Lung (tissue), 10 donors: ENCODE results near the gene AQP12A. TPM values are rescaled to one million over a fixed set of nuclear protein-coding genes. Genes with fewer than 3 reads are reported as not detected.
"Not testable (repeated sequence)": the region's sequence is repeated elsewhere in the genome, so short reads cannot be mapped to it uniquely, and the experiment has no call there.

Source experiments
- ATAC-seq: fragments of 200-7000 bp; cut with Tn5 transposase; one replicate; pipeline ENCODE4 v1.9.1; 2020; ENCODE audit warnings: moderate number of reproducible peaks; ENCODE audit not compliant: insufficient read depth, low FRiP score
- DNase-seq, 3 donors: peaks; one replicate each; pipeline ENCODE4 v3.0.0-alpha.2; 2013 to 2017
- H3K27ac ChIP-seq, 2 donors: one replicate each; pipeline ENCODE4 v1.5.1; 2013; ENCODE audit warnings: mild to moderate bottlenecking in 2 of 2, moderate library complexity in 2 of 2, control low read depth in 1 of 2, inconsistent platforms in 1 of 2, low read depth in 1 of 2, low read length in 1 of 2
- H3K27me3 ChIP-seq, 3 donors: one replicate each; pipeline ENCODE4 v1.5.1; 2013; ENCODE audit warnings: low read length in 2 of 3; ENCODE audit not compliant: control insufficient read depth in 3 of 3, insufficient read depth in 3 of 3
- H3K36me3 ChIP-seq, 4 donors: one replicate each; pipeline ENCODE4 v1.5.1; 2013; ENCODE audit warnings: low read length in 4 of 4, mild to moderate bottlenecking in 1 of 4, moderate library complexity in 1 of 4; ENCODE audit not compliant: control insufficient read depth in 4 of 4, insufficient read depth in 4 of 4
- H3K4me1 ChIP-seq, 5 donors: one replicate each; pipeline ENCODE4 v1.5.1; 2013; ENCODE audit warnings: low read length in 5 of 5, mild to moderate bottlenecking in 2 of 5, moderate library complexity in 1 of 5; ENCODE audit not compliant: control insufficient read depth in 5 of 5, insufficient read depth in 5 of 5
- H3K4me3 ChIP-seq: one replicate; pipeline ENCODE4 v1.5.1; 2013; ENCODE audit warnings: mild to moderate bottlenecking, control low read depth, moderate library complexity
- H3K9ac ChIP-seq, 2 donors: one replicate each; pipeline ENCODE4 v1.5.1; 2013; ENCODE audit warnings: low read length in 2 of 2, control low read depth in 1 of 2; ENCODE audit not compliant: insufficient read depth in 1 of 2
- H3K9me3 ChIP-seq, 4 donors: one replicate each; pipeline ENCODE4 v1.5.1; 2013; ENCODE audit warnings: low read length in 3 of 4, mild to moderate bottlenecking in 1 of 4, moderate library complexity in 1 of 4; ENCODE audit not compliant: control insufficient read depth in 4 of 4, insufficient read depth in 3 of 4
- WGBS, 2 donors: extraction: QIAGEN DNeasy Blood & Tissue Kit; methylation state at CpG; one replicate each; pipeline ENCODE4 v1.1.7; 2013; 5-methylcytosine and 5-hydroxymethylcytosine counted together
- polyA plus RNA-seq, 2 donors: library from polyadenylated mRNA; stranded (reverse); fragments of 200-250 nt; gene quantifications; one replicate each; pipeline ENCODE4 v1.2.1, GENCODE V29; 2013
- total RNA-seq, 2 donors: library from RNA; depleted of rRNA in 1 of 2; stranded (reverse); fragments of >200 nt in 1 of 2; gene quantifications; one replicate each; pipeline ENCODE4 v1.2.1, GENCODE V29; 2014 to 2021
- donor health status: Bipolar disorder and iron deficiency.
- donor health status: healthy.
- donor health status: DM: yes; HTN: yes; CAD: no.

AQP12A gene
- total and polyA plus RNA-seq, 4 donors = not detected

- H3K4me3 ChIP-seq, H3K4me1 ChIP-seq, H3K9ac ChIP-seq, DNase-seq, ATAC-seq, H3K9me3 ChIP-seq, H3K27ac ChIP-seq, H3K27me3 ChIP-seq, H3K36me3 ChIP-seq: not testable (repeated sequence)
- 80 to 81% methylated on average over 11 to 17 of the region's 34 CpGs for WGBS, 2 donors
Observed at GRCh38 chr2:240692583-240693561, 1.2 kb downstream of the AQP12A start.

DNA sequence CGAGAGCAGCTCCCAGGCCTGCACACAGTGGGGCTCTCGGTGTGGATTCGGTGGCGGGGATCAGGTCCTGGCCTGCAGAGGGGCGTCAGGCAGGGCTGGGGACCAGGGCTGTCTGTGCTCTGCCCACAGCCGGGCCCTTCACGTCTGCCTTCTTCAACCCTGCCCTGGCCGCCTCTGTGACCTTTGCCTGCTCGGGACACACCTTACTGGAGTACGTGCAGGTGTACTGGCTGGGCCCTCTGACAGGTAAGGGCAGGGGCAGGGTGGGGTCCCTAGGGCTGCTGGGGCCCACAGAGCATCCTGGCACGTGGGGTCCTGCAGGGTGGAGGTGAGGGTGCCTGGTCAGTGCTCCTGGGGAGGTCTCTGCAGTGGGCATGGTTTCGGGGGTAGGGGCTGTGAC lies 2.6 kb downstream of the AQP12A start:
- not testable (repeated sequence) for H3K9ac ChIP-seq, DNase-seq, ATAC-seq, H3K27ac ChIP-seq, H3K27me3 ChIP-seq, H3K9me3 ChIP-seq, H3K4me3 ChIP-seq, H3K4me1 ChIP-seq, H3K36me3 ChIP-seq
- WGBS, 2 donors = no CpG with 5 or more reads among the region's 12 CpGs

DNA sequence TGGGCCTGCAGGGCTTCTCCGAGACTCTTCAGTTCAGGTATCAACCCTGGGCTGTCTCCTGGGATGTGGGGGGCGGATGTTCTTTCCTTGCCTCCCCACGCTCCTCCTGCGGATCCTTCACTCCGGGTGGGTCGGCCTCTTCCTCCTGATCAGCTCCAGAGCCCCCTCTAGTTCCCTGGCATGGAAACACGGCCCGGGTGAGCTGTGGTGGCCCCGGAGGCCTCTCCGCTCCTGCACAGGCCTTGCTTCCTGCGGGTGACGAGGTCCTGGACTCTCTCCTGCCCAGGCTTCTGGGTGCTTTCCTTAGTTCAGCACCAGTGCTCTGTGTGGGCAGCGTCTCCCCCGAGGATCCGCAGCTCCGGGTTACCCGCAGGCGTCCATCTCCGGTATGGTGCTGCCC lies 3.9 kb downstream of the AQP12A start:
- H3K27me3 ChIP-seq, DNase-seq, H3K9ac ChIP-seq, ATAC-seq, H3K27ac ChIP-seq, H3K4me3 ChIP-seq, H3K36me3 ChIP-seq, H3K4me1 ChIP-seq, H3K9me3 ChIP-seq: not testable (repeated sequence)
- no CpG with 5 or more reads among the region's 19 CpGs for WGBS, 2 donors

- H3K27me3 ChIP-seq, H3K4me1 ChIP-seq, H3K9me3 ChIP-seq, H3K9ac ChIP-seq, H3K36me3 ChIP-seq, H3K27ac ChIP-seq, DNase-seq, H3K4me3 ChIP-seq, ATAC-seq: not testable (repeated sequence)
- 43 to 74% methylated on average over 3 to 5 of the region's 13 CpGs for WGBS, 2 donors
Observed at GRCh38 chr2:240696469-240696868, 4.8 kb downstream of the AQP12A start.

DNA sequence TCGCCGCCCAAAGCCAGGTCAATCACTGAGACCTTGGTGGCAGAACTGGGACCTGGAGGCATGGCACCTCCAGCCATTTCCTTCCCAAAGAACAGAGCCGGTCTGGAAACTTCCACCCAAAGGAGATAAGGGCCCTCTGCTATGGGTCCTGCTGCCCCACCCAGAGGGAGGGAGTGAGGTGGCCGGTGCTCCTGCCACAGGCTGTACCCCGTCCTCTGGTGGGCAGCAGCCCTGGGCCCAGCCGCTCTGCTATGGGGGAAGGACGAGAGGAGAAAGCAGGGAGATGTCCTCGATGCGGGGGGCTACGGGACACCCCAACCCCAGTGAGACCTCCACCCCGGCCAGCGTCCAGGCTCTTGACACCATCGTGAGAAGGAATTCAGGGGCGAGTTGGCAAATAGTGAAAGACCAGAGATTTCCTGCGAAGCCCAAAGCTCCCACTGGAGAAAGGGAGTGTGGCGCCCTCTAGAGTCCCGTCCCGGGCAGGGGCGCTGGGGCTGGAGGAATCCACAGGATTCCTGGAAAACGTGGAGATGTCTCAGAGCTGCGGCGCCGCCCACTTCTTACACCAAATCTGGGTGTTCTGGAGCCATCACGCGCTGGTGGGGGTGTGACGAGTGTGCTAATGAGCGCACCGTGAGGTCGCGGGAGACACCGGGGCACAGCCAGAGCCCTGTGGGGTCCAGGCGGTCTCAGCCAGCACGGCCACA lies 7.3 kb downstream of the AQP12A start:
- not testable (repeated sequence) for H3K9me3 ChIP-seq, H3K27ac ChIP-seq, H3K36me3 ChIP-seq, H3K9ac ChIP-seq, ATAC-seq, DNase-seq, H3K4me1 ChIP-seq, H3K27me3 ChIP-seq, H3K4me3 ChIP-seq
- 61 to 79% methylated on average over 5 to 8 of the region's 33 CpGs for WGBS, 2 donors

DNA sequence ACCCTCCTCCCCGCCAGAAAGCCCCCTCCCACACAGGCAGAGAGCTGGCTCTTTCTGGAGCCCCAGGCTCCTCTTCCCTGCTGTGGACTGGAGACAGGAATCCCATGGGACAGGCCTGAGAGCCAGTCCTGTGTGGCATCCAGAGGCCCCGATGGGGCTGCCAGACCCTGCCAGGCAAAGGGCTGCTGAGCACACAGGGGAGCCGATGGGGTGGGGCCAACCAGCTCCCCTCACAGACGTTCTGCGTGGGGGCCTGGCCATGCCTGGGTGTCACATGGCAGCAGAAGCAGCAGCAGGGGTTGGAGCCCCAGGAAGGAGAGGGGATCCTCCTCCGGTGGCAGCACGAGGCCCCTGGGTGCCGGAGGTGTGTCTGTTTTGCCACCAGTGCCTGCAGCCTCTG lies 8.2 kb downstream of the AQP12A start:
- not testable (repeated sequence) for H3K27me3 ChIP-seq, H3K9me3 ChIP-seq, H3K27ac ChIP-seq, H3K4me1 ChIP-seq, DNase-seq, ATAC-seq, H3K9ac ChIP-seq, H3K36me3 ChIP-seq, H3K4me3 ChIP-seq
- 48 to 58% methylated on average over 8 of the region's 8 CpGs for WGBS, 2 donors

GRCh38 chr2:240700616-240701015 lies 8.9 kb downstream of the AQP12A start:
- H3K9ac ChIP-seq, H3K9me3 ChIP-seq, H3K4me3 ChIP-seq, ATAC-seq, H3K36me3 ChIP-seq, DNase-seq, H3K4me1 ChIP-seq, H3K27ac ChIP-seq, H3K27me3 ChIP-seq: not testable (repeated sequence)
- 74 to 85% methylated on average over 15 to 18 of the region's 21 CpGs for WGBS, 2 donors
